GM19035 (cell line): ENCODE results near the gene MYL6B.

ENCODE experiments used
- ATAC-seq: cut with Tn5 transposase; IDR thresholded peaks from one replicate; pipeline ENCODE4 v1.9.1; 2021; ENCODE audit not compliant: unreplicated experiment

Gene MYL6B

DNA sequence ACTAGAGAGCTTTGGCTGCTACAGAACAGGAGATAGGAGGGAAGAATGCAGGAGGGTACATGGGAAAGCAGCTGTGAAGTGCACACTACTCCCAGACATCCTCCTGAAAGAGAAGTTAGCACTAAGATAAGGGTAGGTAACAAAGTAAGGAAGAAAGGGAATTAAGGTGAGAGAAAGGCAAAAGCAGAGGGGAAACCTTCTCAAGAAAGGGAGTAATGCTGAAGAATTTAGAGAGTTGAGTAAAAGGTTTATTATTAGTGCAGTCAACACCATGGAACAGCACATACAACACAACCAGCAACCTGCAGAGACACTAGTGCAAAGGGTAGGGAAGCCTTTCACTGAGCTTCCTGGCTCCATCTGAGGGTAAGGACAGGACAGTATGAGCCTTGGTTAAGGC lies 51.9 kb downstream of the MYL6B start:
- no peak for ATAC-seq

DNA sequence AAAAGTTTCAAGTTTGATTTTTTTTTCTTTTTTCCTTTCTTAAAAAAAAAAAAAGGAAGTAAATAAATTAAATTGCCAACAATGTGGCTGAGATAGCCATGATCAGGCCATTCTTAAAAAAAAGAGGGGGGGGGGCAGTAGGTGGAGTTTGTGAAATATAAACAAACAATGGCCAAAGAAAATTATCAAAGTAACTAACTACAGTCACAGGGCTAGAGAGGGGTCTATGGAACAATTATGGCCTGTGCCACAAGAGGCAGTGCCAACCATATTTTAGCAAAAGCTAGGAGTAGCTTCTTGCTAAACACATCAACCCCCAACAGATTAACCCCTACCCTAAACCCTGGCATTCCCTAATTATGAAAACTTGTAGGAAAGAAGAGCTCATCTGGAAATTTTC lies 53.1 kb downstream of the MYL6B start:
- no peak for ATAC-seq

DNA sequence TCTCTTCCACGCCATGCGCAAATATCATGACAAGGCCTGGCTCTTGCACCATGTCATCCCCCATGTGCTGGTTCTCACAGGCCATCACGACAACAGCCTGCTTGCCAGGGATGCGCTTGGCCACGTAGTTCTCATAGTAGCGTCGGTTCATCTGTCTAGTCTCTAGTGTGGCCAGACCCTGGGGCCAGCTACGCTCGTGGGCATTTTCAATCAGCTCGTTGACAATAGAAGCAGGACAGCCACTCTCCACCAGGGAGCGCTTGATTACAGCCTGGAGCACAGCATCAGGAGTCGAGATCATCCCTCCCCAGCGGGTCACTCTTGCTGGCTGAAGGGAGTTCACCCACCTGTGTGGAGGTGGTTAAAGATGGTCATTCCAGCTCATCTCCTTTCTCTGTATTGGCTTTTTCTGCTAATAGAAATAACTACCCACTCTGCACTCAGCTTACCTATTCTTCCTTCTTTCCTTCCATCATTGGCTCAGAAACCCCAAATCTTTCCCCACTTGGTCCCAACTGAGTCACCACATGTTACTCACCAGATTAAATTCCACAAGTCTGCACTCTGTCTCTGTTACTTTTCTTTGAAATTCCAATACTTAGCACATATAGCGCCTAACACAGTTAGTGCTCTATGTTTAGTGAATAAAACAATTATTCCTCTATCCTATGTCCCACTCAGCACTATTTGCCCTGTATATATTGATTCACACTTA lies 54.2 kb downstream of the MYL6B start:
- no peak for ATAC-seq
